Measurements from ENCODE around the gene PHF20. TPM values are rescaled to one million over a fixed set of nuclear protein-coding genes. Genes with fewer than 3 reads are reported as not detected.
"Not testable (repeated sequence)": the region's sequence is repeated elsewhere in the genome, so short reads cannot be mapped to it uniquely, and the experiment has no call there.

Gene PHF20
- total RNA-seq, 2 donors from 2014 or later, result 17.6 to 25.1 TPM

DNA sequence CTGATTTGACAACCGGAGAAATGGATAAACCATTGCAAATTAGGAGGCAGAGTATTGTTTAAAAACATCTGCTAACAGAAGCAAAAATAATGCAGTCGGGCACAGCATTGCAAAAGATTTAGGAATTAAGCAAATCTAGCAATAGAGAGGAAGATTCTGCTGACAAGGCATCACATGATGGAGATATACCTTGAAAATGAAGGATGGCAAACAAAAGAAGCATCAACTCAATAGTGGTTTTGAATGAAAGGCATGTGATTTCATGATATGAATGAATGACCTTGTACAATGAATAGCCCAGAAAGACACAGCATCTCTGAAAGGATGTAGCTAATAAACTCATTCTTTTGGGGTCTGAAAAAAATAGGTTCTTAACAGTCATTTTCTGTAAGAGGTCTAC is 21.2 kb upstream of the PHF20 start:
- intact Hi-C loops (cut with DNase I), result no loop called here
- Histone ChIP-seq H3K4me3 (no peak overlapping the region), H3K27ac (no peak overlapping the region), H3K4me1 (no peaks in the 10 kb centered on the region), H3K9me3 (no peaks in the 10 kb centered on the region), H3K27me3 (no peaks in the 10 kb centered on the region), H3K36me3 (replicated peaks in 1 of 2; ENCODE audit: insufficient read depth in 1 of 2, low read depth in 2 of 2) (no peaks in the 10 kb centered on the region)
- ATAC-seq (no peak), DNase-seq (no peak)
- no peak for TF ChIP-seq POLR2A (IDR thresholded peaks at IDR 0.05)
- TF ChIP-seq, protein P1, sequence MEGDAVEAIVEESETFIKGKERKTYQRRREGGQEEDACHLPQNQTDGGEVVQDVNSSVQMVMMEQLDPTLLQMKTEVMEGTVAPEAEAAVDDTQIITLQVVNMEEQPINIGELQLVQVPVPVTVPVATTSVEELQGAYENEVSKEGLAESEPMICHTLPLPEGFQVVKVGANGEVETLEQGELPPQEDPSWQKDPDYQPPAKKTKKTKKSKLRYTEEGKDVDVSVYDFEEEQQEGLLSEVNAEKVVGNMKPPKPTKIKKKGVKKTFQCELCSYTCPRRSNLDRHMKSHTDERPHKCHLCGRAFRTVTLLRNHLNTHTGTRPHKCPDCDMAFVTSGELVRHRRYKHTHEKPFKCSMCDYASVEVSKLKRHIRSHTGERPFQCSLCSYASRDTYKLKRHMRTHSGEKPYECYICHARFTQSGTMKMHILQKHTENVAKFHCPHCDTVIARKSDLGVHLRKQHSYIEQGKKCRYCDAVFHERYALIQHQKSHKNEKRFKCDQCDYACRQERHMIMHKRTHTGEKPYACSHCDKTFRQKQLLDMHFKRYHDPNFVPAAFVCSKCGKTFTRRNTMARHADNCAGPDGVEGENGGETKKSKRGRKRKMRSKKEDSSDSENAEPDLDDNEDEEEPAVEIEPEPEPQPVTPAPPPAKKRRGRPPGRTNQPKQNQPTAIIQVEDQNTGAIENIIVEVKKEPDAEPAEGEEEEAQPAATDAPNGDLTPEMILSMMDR (IDR thresholded peaks at IDR 0.05), result no peak
- 55 to 76% methylated on average over 2 of the region's 2 CpGs for WGBS, 2 donors

DNA sequence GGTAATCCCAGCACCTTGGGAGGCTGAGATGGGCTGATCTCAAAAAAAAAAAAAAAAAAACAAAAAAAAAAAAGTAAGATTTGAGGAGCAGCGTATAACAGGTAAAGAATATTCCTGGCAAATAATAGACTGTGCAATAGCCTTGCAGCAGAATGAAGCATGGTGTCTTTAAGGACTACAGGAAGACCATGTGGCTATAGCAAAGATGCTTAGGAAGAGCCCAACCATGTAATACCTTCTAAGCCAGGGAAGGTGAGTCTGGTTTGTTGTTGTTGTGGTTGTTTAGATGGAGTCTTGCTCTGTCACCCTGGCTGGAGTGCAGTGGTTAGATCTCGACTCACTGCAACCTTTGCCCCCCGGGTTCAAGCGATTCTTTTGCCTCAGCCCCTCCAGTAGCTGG is 15.4 kb upstream of the PHF20 start:
- Histone ChIP-seq H3K27me3 (no peaks in the 10 kb centered on the region), H3K4me3 (no peak overlapping the region), H3K36me3 (replicated peaks in 1 of 2; ENCODE audit: insufficient read depth in 1 of 2, low read depth in 2 of 2) (no peaks in the 10 kb centered on the region), H3K9me3 (no peaks in the 10 kb centered on the region), H3K4me1 (no peaks in the 10 kb centered on the region), H3K27ac (no peak overlapping the region)
- DNase-seq (no peak), ATAC-seq (no peak)
- intact Hi-C loops (cut with DNase I), result no loop called here
- WGBS, 2 donors, result 86 to 94% methylated on average over 4 of the region's 4 CpGs
- TF ChIP-seq, protein P1 (IDR thresholded peaks at IDR 0.05), result no peak
- TF ChIP-seq POLR2A (IDR thresholded peaks at IDR 0.05), result no peak

DNA sequence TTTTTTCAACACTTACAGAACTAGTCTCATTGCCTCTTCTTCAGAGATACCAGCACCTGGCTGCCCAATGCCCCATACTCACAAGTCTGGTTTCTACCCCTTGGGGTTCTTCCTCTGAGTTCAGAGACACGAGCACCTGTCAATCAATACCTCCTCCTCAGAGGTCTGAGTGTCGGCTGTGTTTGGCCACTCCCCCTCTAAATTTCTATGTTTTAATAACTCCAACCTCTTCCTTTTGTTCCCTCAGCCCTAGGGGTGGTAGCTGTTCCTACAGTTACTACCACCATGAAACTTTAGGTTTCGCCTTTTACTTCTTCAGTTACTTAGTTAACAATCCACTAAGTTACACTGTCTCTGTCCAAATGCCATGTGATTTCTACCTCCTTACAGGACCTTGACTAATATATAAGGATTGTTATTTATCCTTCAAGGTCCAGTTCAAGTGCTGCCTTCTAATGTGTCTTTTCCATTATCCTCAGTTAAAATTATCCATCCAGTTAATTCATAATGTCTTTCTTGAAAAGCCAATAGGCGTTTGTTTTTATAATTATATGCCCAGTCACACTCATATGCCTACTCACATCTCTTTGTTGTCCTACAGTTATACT is 14.6 kb upstream of the PHF20 start:
- Histone ChIP-seq H3K9me3 (no peaks in the 10 kb centered on the region), H3K27ac (no peak overlapping the region), H3K27me3 (no peaks in the 10 kb centered on the region), H3K4me3 (no peak overlapping the region), H3K4me1 (no peaks in the 10 kb centered on the region), H3K36me3 (replicated peaks in 1 of 2; ENCODE audit: insufficient read depth in 1 of 2, low read depth in 2 of 2) (no peaks in the 10 kb centered on the region)
- WGBS, 2 donors, result 73 to 77% methylated on average over 4 of the region's 4 CpGs
- no peak for ATAC-seq
- intact Hi-C loops (cut with DNase I), result no loop called here
- DNase-seq, result no peak
- TF ChIP-seq, protein P1 (IDR thresholded peaks at IDR 0.05), result no peak
- no peak for TF ChIP-seq POLR2A (IDR thresholded peaks at IDR 0.05)

DNA sequence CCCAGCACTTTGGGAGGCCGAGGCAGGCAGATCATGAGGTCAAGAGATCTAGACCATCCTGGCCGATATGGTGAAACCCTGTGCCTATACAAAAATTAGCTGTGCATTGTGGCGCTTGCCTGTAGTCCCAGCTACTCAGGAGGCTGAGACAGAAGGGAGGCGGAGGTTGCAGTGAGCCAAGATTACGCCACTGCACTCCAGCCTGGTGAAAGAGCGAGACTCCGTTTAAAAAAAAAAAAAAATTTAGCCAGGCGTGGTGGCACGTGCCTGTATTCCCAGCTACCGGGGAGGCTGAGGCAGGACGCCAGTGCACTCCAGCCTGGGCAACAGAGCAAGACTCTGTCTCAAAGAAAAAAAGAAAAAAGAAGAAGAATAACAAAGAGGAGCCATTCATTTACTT is 10.3 kb upstream of the PHF20 start:
- intact Hi-C loops (cut with DNase I); H3K9me3 ChIP-seq; DNase-seq; H3K27me3 ChIP-seq; H3K4me1 ChIP-seq; H3K36me3 ChIP-seq (replicated peaks in 1 of 2; ENCODE audit: insufficient read depth in 1 of 2, low read depth in 2 of 2); H3K27ac ChIP-seq; H3K4me3 ChIP-seq; ATAC-seq: not testable (repeated sequence)
- 88 to 91% methylated on average over 11 of the region's 11 CpGs for WGBS, 2 donors

DNA sequence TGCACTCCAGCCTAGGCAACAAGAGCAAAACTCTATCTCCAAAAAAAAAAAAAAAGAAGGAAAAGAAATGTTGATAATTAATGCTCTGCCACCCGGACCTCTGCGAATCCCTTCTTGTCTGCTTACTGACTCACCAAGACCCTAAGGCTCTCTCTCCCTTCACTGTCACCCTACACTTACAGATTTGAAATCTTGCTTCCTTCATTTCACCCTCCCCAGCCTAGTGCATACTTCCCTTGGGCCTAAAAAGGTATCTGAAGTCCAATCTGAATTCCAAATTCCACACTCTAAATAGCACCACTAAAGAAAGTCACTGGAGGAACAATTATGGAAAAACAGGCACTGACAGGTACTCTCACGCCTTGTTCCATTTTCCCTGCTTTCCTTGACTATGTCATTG is 9.4 kb upstream of the PHF20 start:
- Histone ChIP-seq H3K9me3 (no peaks in the 10 kb centered on the region), H3K27me3 (no peaks in the 10 kb centered on the region), H3K27ac (no peak overlapping the region), H3K36me3 (replicated peaks in 1 of 2; ENCODE audit: insufficient read depth in 1 of 2, low read depth in 2 of 2) (no peaks in the 10 kb centered on the region), H3K4me3 (no peak overlapping the region), H3K4me1 (no peaks in the 10 kb centered on the region)
- WGBS, 2 donors, result 79 to 92% methylated on average over 3 of the region's 3 CpGs
- TF ChIP-seq, protein P1 (IDR thresholded peaks at IDR 0.05), result no peak
- TF ChIP-seq POLR2A (IDR thresholded peaks at IDR 0.05), result no peak
- intact Hi-C loops (cut with DNase I), result no loop called here
- DNase-seq, result no peak
- ATAC-seq, result no peak

DNA sequence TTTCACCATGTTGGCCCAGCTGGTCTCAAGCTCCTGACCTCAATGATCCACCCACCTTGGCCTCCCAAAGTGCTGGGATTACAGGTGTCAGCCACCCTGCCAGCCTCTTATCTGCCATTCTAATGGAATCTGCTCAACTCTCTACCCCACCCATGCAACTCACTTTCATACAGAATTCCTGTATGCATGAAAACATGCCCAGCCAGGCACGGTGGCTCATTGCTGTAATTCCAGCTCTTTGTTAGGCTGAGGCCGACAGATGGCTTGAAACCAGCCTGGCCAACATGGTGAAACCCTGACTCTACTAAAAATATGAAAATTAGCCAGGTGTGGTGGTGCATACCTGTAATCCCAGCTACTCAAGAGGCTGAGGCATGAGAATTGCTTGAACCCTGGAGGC is 6.9 kb upstream of the PHF20 start:
- intact Hi-C loops (cut with DNase I); H3K27ac ChIP-seq; H3K27me3 ChIP-seq; H3K9me3 ChIP-seq; H3K4me3 ChIP-seq; H3K36me3 ChIP-seq (replicated peaks in 1 of 2; ENCODE audit: insufficient read depth in 1 of 2, low read depth in 2 of 2); DNase-seq; ATAC-seq: not testable (repeated sequence)
- WGBS, 2 donors, result 81 to 94% methylated on average over 2 of the region's 2 CpGs
- H3K4me1 ChIP-seq, result peaks cover 11% of the 10 kb centered on the region
